ENCODE measurements around the gene PRSS53.

Gene PRSS53

GRCh38 chr16:31077592-31078396 lies 10.9 kb downstream of the PRSS53 start:
- Histone ChIP-seq H3K36me3 (replicated peaks; ENCODE audit: insufficient read depth, low read length) (no peaks in the 10 kb centered on the region), H3K4me1 (ENCODE audit: low read length) (no peaks in the 10 kb centered on the region), H3K4me3 (ENCODE audit: low read length) (no peak overlapping the region), H3K9me3 (replicated peaks; ENCODE audit: insufficient read depth, low read length) (no peaks in the 10 kb centered on the region), H2AFZ (ENCODE audit: low read length) (no peak overlapping the region), H3K79me2 (ENCODE audit: low read length) (peaks cover 65% of the 10 kb centered on the region), H4K20me1 (ENCODE audit: insufficient read depth, low read length) (no peaks in the 10 kb centered on the region), H3K4me2 (ENCODE audit: low read depth, low read length) (no peak overlapping the region), H3K27me3 (replicated peaks; ENCODE audit: insufficient read depth, low read length) (no peaks in the 10 kb centered on the region), H3K9ac (ENCODE audit: low read length) (no peak overlapping the region), H3K27ac (ENCODE audit: low read length) (no peak overlapping the region), H3K9me2 (replicated peaks; ENCODE audit: insufficient read depth, low read length) (no peaks in the 10 kb centered on the region), H3F3A (ENCODE audit: insufficient read depth, low read length) (peaks cover 9% of the 10 kb centered on the region)
- DNase-seq: no peak
- TF ChIP-seq CTCF (IDR thresholded peaks at IDR 0.05; ENCODE audit: low read length): no peak
- no peak for TF ChIP-seq EZH2 (optimal IDR thresholded peaks at IDR 0.05; ENCODE audit: low read depth, low read length)
- TF ChIP-seq EZH2phosphoT487 (IDR thresholded peaks at IDR 0.05; ENCODE audit: low read length): no peak

GRCh38 chr16:31077024-31077423 lies 11.7 kb downstream of the PRSS53 start:
- H4K20me1 ChIP-seq (ENCODE audit: insufficient read depth, low read length): no peaks in the 10 kb centered on the region
- H3K9me2 ChIP-seq (replicated peaks; ENCODE audit: insufficient read depth, low read length): no peaks in the 10 kb centered on the region
- no peak for DNase-seq
- H3K27me3 ChIP-seq (replicated peaks; ENCODE audit: insufficient read depth, low read length): no peaks in the 10 kb centered on the region
- no peaks in the 10 kb centered on the region for H3K36me3 ChIP-seq (replicated peaks; ENCODE audit: insufficient read depth, low read length)
- no peak overlapping the region for H2AFZ ChIP-seq (ENCODE audit: low read length)
- H3K9ac ChIP-seq (ENCODE audit: low read length): no peak overlapping the region
- H3K4me3 ChIP-seq (ENCODE audit: low read length): no peak overlapping the region
- no peaks in the 10 kb centered on the region for H3K9me3 ChIP-seq (replicated peaks; ENCODE audit: insufficient read depth, low read length)
- peaks cover 4% of the 10 kb centered on the region; the same call in 1 of the 2 replicates for H3K4me1 ChIP-seq (ENCODE audit: low read length)
- TF ChIP-seq EZH2 (optimal IDR thresholded peaks at IDR 0.05; ENCODE audit: low read depth, low read length) (no peak), CTCF (IDR thresholded peaks at IDR 0.05; ENCODE audit: low read length) (no peak), EZH2phosphoT487 (IDR thresholded peaks at IDR 0.05; ENCODE audit: low read length) (no peak)
- H3F3A ChIP-seq (ENCODE audit: insufficient read depth, low read length): peaks cover 6% of the 10 kb centered on the region
- no peak overlapping the region for H3K27ac ChIP-seq (ENCODE audit: low read length)
- H3K79me2 ChIP-seq (ENCODE audit: low read length): peaks cover 72% of the 10 kb centered on the region
- H3K4me2 ChIP-seq (ENCODE audit: low read depth, low read length): no peak overlapping the region

GRCh38 chr16:31076319-31076718 lies 12.4 kb downstream of the PRSS53 start:
- H3K4me3 ChIP-seq (ENCODE audit: low read length): no peak overlapping the region
- H3K79me2 ChIP-seq (ENCODE audit: low read length): peaks cover 79% of the 10 kb centered on the region
- no peak for DNase-seq
- no peaks in the 10 kb centered on the region for H3K36me3 ChIP-seq (replicated peaks; ENCODE audit: insufficient read depth, low read length)
- no peak overlapping the region for H2AFZ ChIP-seq (ENCODE audit: low read length)
- H3K27ac ChIP-seq (ENCODE audit: low read length): no peak overlapping the region
- TF ChIP-seq EZH2 (optimal IDR thresholded peaks at IDR 0.05; ENCODE audit: low read depth, low read length) (no peak), CTCF (IDR thresholded peaks at IDR 0.05; ENCODE audit: low read length) (no peak), EZH2phosphoT487 (IDR thresholded peaks at IDR 0.05; ENCODE audit: low read length) (no peak)
- no peaks in the 10 kb centered on the region for H4K20me1 ChIP-seq (ENCODE audit: insufficient read depth, low read length)
- H3K9ac ChIP-seq (ENCODE audit: low read length): no peak overlapping the region
- H3K9me3 ChIP-seq (replicated peaks; ENCODE audit: insufficient read depth, low read length): no peaks in the 10 kb centered on the region
- H3K4me2 ChIP-seq (ENCODE audit: low read depth, low read length): no peak overlapping the region
- peaks cover 6% of the 10 kb centered on the region for H3F3A ChIP-seq (ENCODE audit: insufficient read depth, low read length)
- no peaks in the 10 kb centered on the region for H3K27me3 ChIP-seq (replicated peaks; ENCODE audit: insufficient read depth, low read length)
- H3K9me2 ChIP-seq (replicated peaks; ENCODE audit: insufficient read depth, low read length): no peaks in the 10 kb centered on the region
- peaks cover 9% of the 10 kb centered on the region; the same call in 1 of the 2 replicates for H3K4me1 ChIP-seq (ENCODE audit: low read length)
